GM21786 (cell line): Measurements from ENCODE around the gene DUSP18.
"Not testable (repeated sequence)": the region's sequence is repeated elsewhere in the genome, so short reads cannot be mapped to it uniquely, and the experiment has no call there.

ENCODE experiments used
- ATAC-seq: cut with Tn5 transposase; IDR thresholded peaks from one replicate; pipeline ENCODE4 v1.9.1; 2021; ENCODE audit not compliant: unreplicated experiment

The DUSP18 gene

DNA sequence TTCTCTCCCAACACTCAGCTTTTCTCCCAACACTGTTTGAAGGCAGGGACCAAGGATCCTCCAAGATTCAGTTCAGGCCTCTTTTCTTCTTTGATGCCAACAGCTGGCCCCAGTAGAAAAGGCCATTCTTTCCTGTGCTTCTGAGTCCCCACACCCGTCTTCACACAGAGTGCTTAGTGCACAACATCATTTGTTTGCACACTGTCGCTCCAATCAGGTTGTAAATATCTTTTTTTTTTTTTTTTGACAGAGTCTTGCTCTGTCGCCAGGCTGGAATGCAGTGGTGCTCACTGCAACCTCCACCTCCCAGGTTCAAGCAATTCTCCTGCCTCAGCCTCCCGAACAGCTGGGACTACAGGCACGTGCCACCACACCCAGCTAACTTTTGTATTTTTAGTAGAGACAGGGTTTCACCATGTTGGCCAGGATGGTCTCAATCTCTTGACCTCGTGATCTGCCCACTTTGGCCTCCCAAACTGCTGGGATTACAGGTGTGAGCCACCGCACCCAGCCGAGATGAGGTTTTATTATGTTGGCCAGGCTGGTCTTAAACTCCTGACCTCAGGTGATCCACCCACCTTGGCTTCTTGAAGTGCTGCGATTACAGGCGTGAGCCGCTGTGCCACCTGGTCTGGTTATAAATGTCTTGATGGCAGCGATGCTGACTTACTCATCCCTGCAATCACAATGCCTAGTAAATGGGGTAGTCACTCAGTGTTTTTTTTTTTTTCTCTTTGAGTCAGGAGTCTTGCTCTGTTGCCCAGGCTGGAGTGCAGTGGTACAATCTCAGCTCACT lies 12.4 kb upstream of the DUSP18 start:
- not testable (repeated sequence) for ATAC-seq

DNA sequence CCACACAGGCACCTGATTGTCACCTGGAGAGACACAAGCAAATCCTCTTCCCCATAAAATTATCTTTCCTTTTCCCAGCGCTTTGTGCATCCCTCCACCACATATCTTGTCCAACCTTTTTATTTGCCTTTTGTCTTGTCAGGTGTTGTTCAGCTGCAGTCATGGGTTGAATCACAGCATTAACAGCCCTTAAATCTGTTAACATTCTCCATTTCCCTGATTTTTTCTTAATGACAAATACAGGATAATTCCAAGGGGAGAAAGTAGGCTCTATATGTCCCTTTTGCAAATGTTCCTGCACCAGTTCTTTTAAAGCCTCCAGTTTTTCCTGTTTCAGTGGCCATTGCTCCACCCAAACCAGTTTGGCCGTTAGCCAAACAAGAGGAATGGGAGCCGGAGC lies 8.9 kb upstream of the DUSP18 start:
- ATAC-seq, result not testable (repeated sequence)

DNA sequence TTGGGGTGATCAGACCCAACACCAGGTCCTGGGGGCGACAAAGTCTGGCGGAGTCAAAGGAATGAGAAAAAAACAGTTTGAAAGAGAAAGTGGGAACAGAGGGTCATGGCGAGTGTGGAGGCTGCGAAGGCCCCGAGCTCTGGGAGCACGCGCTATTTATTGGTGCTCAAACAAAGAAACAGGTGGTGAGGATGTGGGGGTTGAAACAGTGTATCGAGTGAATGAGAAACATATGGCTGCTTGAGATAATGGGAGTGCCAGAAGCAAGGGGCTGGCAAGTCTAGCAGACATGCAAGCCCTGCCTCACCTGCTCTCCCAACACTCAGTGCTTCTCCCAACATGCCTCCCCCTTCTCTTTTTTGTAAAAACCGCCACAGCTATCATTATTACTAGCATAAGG lies 7.8 kb upstream of the DUSP18 start:
- no peak for ATAC-seq

DNA sequence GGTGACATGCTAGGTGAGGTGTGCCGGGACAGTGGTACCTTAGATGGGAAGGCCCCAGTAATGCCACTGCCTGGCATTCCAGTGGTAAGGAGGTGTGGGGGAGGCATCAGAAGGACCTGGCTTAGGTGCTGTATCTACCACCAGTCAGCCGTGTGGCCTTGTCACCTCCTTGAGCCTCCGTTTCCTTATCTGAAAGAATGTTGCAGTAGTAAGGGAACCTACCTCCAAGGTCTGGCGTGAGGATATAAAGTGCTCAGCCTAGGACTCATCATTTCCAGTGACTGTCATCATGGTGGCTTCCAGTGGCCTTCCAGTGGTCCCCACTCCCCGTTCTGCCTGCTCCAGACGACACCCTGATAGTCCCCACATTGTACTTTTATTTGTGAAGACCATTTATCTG lies 6.8 kb upstream of the DUSP18 start:
- ATAC-seq, result no peak

DNA sequence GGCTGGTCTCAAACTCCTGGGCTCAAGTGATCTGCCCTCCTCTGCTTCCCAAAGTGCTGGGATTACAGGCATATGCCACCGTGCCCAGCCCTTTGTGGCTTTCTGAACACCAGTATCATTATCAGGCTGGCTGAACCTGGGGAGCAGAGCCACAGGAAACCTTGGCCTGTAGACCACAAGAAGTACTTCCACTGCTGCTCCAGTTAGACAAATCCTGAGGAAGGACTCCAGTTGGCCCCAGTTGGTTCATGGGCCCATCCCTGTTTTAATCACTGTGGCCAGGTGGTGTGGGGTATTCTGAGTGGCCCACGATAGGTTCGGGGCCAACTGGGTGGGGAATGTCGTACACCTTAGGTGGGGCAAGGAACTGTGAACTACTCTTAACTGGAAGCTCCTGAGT lies 5.5 kb upstream of the DUSP18 start:
- no peak for ATAC-seq

DNA sequence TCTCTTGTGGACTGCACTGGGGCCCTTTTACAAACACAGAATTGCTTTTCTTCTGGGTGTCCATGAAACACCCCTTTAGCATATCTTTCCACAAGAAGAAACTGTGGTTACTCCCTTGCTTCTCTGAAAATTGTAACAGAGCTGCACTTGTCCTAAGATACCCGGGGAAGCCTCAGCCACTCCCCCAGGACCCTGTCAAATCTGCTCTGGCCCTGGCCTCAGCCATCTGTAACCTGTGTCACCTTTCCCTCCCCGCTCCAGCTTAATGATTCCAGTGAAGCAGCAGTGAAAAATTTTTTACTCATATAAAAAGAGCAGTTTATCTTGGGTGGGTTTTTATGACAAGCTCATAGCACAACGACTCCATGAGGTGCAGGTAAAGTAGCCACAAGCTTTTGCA lies 3.4 kb upstream of the DUSP18 start:
- ATAC-seq, result no peak

DNA sequence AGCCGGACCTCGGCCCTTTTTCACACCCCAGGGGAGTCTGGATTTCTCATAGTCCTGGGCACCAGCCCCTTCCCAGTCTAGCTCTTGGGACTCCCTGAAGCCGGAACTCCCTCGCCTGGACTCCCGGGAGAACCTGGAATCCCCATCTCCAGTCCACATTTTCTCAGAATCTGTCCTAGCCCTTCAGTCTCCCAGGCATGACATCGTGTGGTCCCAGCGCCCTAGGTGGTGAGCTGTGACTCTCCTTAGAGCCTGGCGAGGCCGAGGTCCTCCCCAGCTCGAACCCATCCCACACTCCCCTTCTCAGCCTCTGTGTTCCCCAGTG lies 673 bp upstream of the DUSP18 start:
- ATAC-seq, result no peak

DNA sequence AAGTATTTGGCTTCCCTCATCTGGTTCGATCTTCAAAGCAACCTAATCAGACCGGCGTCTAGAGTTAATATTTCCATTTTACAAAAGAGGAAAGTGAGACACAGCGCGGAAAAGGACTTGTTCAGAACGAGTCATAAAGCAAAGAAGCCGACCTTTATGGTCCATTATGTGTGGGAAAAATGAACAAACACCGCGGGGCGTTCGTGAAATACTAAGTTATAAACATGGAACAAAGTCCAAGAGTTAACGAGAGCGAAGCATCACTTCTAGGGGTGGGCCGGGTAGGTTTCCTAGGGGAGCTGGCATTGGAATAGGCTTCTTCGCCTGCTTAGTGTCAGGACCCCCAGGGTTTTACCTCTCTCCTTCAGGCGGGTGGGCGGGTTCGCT lies 575 bp downstream of the DUSP18 start:
- no peak for ATAC-seq

DNA sequence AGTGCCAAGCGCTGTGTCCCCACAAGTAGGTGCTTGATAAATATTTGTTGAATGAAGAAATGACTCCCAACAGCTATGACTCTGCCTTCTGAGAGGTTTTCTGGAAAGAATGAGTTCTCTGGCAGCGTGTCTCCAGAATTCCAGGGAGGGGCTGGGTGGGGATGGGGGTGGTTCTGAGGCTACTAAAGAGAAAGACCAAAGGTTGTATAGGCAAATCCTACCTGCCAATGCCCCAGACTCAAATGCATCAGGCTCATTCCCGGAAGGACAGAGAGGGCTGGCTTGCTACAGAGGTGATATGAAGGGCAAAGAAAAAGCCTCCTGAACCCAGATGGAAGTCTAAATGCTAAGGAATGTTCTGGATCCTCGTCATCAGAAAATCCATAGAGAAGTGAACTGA lies 1.9 kb downstream of the DUSP18 start:
- no peak for ATAC-seq

DNA sequence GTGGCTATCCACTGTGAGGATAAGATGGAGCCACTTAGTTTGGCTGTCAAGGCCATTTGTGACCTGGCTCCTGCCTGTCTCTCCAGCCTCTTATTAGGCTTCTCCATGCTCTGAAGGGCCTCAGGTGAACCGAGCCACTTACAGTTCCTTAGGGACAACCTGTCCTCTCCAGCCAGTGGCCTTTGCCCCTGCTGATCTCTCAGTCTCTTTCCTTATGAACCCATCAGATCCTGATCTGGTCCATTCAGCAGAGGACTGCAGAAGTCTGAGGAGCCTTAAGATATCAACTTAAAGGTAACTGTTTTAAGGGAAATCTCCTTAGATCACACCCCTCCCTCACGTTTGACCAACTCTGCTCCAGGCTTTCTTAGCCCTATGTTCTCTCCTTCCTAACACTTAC lies 2.4 kb downstream of the DUSP18 start:
- no peak for ATAC-seq

DNA sequence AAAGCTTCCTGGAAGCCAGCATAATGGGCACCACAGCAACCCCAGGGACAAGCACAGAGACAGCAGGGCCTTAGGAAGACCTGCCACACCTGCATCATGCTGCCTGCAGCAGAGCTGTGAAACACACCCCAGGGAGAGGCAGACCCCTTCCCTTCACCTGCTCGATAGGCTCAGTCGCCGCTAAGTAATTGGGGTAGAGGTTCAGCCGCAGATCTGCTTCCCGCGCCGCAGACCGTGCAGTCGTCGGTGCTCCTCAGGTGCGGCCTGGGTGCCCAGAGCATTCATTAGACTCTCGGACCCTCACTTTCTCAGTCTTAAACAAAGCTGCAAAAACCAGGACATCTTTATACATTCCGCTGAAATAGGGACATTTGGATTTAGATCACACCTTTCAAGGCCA lies 2.9 kb downstream of the DUSP18 start:
- no peak for ATAC-seq

DNA sequence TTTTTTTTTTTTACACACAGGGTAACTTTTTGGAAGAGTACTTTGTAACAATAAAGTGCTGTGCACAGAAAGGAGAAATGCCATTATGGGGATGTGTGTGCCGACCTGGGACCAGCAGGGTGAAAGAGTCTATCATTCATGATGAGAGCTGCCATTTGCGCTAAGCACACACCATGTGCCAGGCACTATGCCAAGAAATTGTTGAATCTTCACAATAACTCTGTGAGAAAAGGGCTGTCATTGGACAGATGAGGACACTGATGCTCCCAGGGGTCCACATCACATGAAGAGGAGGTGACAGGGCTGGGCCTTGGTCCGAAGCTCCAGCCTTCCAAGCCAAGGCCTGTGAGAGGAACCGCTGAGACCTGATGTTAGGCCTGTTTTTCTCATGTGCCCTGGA lies 5.6 kb downstream of the DUSP18 start:
- no peak for ATAC-seq

DNA sequence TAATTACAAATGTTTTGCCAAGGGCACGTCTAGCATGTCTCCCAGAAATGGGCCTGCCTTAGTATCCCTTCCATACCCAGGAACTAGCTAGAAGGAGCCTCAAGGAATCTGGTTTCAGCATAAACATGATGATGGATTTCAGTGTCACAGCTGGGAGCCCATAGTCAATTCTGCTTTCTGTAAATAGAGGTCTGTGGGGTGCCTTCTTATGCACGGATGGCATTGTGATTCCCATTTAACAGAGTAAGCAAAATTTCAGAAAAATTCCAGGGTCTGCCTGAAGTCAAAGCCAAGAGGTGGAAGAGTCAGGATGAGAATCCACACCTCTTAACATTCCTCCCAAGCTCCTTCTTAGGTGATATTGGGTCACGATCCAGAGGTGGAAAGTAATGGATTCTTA lies 12.1 kb downstream of the DUSP18 start:
- ATAC-seq, result no peak

DNA sequence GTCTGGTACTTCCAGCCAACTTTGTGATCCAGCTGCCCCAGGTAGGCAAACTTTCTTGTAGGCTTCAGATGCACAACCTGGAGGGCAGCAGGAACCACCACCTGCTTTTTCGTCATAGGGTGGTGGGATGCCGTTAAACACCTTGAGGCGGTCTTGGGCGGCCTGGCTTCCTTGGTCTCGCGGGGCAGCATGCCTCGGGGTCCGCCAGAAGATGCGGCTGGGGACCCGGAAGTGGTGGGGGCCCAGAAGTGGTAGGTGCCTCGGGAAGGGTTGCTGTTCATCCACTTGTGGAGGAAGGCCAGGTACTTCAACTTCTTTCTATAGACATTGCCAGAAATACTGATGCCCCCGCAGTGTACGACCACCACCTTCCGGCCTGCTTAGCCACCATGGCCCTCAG lies 13.3 kb downstream of the DUSP18 start:
- ATAC-seq, result no peak

DNA sequence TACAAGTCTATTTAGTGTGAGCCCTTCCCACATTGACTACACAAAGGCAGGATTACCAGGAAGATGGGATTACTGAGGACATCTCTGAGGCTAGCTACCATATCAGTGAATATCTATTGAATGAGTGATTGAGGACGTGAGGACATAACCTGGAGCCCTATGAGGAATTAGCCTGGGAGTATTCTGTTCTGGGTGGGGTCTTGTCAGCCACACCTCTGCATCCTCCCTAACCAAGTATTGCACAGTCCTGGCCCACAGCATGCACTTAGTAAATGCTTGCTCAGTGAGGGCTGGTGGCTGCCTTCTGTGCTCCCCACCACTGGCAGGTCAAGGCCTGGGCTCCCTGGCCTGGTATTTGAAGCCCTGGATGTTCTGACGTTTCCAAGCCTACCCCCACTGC lies 14.8 kb downstream of the DUSP18 start:
- no peak for ATAC-seq

DNA sequence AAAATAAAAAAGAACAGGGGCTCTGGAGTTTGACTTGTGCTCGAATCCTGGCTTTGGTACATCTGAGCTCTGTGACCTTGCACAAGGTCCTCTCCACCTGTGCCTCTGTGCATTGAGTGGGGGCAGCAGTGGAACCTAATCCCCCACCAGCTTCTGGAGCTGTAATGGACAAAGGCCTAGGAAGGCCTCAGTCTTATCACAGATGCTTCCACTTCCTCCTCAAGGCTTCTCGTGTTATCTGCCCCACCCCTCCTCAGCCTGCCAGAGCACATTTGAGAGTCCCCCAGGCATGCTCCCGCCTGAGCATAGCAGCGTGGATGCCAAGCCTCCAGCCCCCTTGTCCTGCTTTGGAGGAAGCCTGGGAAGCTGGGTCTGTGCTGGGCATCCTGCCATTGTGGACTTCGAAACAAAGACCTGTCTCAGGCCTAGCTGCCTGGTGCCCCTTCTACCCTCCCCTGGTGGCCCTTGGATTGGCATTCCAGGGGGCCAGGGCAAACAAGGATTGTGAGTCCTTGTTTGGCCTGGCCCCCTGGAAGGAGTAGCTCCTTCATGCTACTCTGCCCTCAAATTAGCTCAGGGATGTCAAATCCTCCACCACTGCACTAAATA lies 17.1 kb downstream of the DUSP18 start:
- ATAC-seq, result no peak

DNA sequence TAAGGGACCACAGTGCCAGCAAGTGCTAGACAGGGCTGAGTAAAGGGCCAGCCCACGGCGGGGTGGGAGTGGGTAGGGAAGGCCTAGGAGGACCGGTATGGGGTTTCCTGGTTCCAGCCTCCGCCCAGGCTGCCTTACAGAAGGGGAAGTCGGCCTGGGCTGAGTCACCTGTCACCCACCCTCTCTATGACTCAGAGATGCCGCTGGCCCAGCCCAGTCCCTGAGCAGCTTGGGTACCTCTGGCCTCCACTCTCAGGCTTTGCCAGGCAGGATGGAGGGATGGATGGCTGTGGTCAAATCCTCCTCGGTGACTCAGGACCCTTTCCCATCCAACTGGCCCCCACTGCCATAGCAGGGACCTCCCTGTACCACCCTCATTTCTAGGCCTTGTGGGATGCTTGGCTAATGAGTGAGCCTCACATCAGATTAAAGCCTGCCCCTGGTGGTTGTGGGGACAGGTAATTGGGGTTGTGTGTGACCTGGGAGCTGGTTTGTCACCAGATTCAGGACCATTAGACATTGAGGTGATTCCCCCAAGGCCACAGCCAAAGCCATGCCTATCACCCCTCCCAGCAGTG lies 18.2 kb downstream of the DUSP18 start:
- ATAC-seq, result no peak

DNA sequence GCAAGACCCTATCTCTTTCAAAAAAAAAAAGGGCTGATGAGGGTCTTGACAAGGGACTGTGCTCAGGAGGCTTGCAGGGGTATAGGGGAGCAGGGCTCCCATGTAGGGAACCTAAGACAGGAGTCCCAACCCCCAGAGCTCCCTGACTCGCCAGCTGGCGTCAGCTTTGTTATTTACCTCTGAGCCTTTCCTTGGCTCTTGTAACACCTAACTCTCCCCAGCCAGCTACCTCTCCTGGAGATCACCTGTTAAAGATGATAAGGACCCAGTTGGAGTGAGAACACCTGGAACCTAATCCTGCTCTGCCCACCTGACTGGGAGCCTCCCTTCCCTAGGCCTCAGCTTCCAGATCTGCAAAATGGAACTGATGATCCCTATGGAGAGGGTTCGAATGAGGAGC lies 18.9 kb downstream of the DUSP18 start:
- no peak for ATAC-seq

DNA sequence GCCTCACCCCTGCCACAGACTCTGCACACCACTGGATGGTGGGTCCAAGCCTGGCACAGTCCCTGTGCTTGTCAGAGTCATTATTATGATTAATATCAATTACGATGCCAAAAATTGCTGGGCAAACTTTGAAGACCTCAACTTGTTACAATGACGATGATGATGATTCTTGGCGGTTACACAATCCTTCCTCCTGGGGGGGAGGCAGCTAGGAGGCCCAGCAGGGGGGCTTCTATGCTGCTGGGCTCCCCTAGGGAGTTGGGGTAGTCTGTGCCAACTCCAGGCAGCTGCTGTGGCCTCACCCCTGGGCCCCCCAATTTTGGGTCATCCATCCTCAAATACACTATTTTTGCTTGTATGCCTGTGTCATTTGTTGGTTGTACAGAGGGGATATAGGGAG lies 20.1 kb downstream of the DUSP18 start:
- ATAC-seq, result no peak

DNA sequence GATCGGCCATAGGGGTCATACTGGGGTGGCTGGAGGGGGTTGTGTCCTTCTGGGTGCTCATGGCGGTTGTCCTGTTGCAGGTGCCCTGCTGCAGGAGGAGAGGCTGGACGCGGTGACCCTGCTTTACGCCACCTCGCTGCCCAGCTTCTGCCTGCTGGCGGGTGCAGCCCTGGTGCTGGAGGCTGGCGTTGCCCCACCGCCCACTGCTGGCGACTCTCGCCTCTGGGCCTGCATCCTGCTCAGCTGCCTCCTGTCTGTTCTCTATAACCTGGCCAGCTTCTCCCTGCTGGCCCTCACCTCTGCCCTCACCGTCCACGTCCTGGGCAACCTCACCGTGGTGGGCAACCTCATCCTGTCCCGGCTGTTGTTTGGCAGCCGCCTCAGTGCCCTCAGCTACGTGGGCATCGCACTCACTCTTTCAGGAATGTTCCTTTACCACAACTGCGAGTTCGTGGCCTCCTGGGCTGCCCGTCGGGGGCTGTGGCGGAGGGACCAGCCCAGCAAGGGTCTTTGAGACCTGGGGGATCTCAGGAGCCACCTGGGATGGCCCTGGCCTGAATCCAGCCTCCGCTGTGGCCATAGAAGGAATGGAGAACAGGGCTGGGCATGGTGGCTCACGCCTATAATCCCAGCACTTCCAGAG lies 21.0 kb downstream of the DUSP18 start:
- no peak for ATAC-seq

DNA sequence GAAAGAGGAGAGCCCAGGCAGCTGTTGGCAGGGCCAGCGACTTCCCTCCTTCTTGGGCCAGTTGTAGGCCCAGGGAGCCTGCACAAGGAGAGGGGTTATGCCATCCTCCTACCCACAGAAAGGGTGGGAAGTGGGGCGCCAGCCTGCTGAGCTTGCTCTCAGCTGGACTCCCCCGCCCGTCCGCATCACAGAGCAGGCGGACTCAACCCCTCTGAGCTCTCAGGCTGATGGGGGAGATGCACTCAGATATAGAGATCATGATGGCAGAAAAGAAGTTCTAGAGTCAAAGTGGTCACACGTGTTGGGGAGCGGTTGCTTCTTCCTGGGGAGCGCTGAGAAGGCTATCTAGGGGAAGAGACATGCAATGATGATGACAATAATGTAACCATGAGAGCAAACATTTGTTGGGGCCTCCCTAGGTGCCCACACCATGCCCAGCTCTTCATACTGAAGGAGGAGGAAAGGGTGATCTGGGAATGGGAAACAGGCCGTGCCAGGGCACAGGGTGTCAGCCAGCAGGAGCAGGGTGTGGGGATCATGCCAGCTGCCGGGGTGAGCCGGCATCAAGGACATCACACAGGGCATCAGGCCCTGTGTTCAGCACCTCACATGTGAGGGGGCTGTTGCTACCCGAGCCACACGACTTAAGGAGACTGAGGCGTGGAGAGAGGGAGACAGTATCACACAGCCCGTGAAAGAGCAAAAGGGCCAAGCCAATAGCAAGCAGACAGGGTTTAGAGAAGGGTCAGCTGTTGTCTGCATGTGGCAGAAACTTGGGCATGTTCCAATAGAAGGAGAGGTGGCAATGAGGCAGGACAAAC lies 24.4 kb downstream of the DUSP18 start:
- ATAC-seq, result no peak
